VCaP (cell line): ENCODE data around the gene PAFAH1B1.

Experiments used
- H3K27ac ChIP-seq: fragments of 450-650 bp; 2 replicates; pipeline ENCODE4 v1.5.1; 2017
- CTCF ChIP-seq: fragments of 450-650 bp; conservative IDR thresholded peaks from 2 replicates; pipeline ENCODE4 v1.5.1; 2017; ENCODE audit warnings: mild to moderate bottlenecking, moderate library complexity

PAFAH1B1 gene

GRCh38 chr17:2705888-2706795 is 112.7 kb downstream of the PAFAH1B1 start:
- H3K27ac ChIP-seq = peak overlapping the region; percentile 92; the same call in 1 of the 2 replicates
- TF ChIP-seq CTCF = no peak

DNA sequence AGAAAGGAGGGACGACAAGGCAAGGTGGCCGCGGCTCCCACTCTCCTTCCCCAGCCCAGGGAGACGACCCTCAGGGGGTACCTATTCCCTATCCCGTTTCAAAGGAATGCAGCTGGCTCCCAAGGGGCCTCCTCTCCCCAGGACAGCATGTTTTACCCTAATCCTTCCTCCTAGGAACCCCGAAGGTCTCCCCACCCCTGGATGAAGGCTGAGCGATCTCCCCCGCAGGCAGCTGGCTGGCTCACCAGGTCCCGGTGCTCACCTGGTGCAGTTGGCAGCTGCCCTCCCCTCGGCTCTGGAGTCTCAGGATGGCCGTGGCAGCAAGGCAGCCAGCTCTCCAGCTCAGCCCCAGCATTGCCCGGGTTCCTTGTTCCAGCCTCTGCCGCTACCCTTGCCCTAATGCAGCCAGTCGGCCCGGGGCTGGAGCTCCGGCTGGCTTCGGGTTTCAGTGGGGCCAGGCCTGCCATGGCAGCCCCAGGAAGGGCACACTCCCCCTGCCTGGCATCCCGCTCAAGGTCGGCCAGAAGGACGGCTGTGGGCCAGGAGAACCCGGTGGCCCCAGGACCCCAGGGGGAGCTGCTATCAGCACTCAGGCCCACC is 113.6 kb downstream of the PAFAH1B1 start:
- H3K27ac ChIP-seq = peak overlapping the region; percentile 92; the same call in 1 of the 2 replicates
- TF ChIP-seq CTCF = no peak

GRCh38 chr17:2707721-2708584 is 114.5 kb downstream of the PAFAH1B1 start:
- peak overlapping the region; percentile 92; the same call in 1 of the 2 replicates for H3K27ac ChIP-seq
- peak; percentile 61 for TF ChIP-seq CTCF

DNA sequence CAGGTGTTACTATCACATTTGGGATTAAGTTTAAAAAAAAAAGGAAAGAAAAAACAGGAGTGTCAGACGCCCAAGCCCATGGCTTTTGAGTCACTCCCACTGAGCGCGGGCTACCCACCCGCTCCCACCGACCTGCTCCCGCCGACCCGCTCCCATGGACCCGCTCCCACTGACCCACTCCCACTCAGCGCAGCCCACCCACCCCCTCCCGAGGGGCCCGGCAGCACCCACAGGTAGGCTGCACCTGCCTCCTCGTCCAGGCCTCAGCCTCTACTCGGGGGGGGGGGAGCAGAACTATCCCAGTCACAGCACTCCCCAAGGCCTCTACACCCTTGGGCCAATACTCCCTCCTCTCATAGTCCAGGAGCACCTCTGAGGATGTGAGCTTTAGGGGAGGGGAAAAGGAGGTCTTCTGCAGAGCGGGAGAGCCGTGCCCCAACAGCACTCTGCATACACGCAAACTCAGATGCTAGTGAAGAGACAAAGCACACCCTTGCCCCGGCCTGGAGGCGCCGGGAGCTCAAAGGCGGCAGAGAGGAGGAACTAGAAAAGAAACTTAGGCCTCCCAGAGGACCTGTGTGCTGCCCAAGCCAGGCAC is 115.2 kb downstream of the PAFAH1B1 start:
- peak overlapping the region; percentile 92 for H3K27ac ChIP-seq
- TF ChIP-seq CTCF = no peak

DNA sequence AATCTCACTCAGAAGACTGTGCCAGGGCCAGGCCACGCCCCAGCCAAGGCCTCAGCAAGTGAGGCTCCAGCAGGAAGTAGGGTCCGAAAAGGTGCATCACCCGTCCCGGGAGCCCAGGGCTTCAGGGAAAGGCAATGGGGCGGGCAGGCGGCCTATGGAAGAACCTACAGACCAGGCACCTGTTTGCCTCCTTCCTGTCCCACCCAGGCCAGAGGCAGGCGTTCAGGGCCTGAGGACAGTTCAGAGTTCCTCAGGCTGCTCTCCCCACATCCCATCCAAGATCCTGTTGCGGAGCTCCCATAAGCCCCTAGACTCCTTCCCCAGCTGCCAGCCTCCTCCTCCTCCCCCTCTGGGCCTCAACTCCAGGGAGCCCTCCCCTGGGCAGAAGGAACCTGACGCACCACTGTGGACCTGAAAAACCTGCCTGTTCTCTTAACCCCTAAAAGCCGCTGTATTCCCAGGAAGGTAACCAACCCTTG is 115.8 kb downstream of the PAFAH1B1 start:
- no peak for TF ChIP-seq CTCF
- peak overlapping the region; percentile 92 for H3K27ac ChIP-seq

- no peak for TF ChIP-seq CTCF
- H3K27ac ChIP-seq = peak overlapping the region; percentile 92
Measured at GRCh38 chr17:2710071-2710802, 116.8 kb downstream of the PAFAH1B1 start.
